Omental fat pad (tissue), 4 donors: ENCODE data around the gene MAGOH. TPM values are rescaled to one million over a fixed set of nuclear protein-coding genes. Genes with fewer than 3 reads are reported as not detected.

Source experiments
- ATAC-seq: fragments of 150-250 bp; one replicate; pipeline ENCODE4 v1.9.1; 2016; ENCODE audit warnings: mild to moderate bottlenecking, moderate library complexity; ENCODE audit not compliant: low FRiP score
- DNase-seq: peaks from one replicate; pipeline ENCODE4 v3.0.0-alpha.2; 2019; ENCODE audit warnings: low spot score
- total RNA-seq, 4 donors: library from RNA; depleted of rRNA; stranded (reverse); fragments of >200 nt; gene quantifications; one replicate each; pipeline ENCODE4 v1.1.0, GENCODE V29; 2016
- TF ChIP-seq, protein P1 (sequence below), 3 donors: fragments of 450-650 bp; IDR thresholded peaks; one replicate each; pipeline ENCODE4 v1.5.1; 2016 to 2017; ENCODE audit warnings: antibody characterized with exemption in 3 of 3, mild to moderate bottlenecking in 3 of 3, moderate library complexity in 2 of 3

Gene MAGOH
- total RNA-seq, 4 donors from 2014 or later, result 20.3 to 46.7 (median 26.8) TPM

DNA sequence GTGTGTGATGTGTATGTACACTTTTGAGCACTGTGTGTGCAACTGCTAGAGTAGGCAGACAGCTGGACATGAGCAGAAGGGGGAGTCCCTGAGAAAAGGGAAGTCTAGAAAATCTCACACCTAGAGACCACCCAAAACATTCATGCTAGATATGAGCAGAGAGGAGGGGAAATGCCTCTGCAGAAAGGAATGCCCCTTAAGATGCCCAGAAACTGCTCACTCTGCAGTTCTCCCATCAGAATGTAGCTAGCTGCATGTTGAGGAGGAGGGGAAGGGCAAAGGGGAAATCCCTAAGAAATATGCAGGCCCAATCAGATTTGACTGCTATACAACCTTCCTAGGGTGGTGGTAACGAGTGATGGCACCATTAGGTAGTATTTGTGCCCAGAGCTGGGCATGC, 31.8 kb upstream of the MAGOH start:
- ATAC-seq, result no peak
- no peak for DNase-seq
- TF ChIP-seq, protein P1, sequence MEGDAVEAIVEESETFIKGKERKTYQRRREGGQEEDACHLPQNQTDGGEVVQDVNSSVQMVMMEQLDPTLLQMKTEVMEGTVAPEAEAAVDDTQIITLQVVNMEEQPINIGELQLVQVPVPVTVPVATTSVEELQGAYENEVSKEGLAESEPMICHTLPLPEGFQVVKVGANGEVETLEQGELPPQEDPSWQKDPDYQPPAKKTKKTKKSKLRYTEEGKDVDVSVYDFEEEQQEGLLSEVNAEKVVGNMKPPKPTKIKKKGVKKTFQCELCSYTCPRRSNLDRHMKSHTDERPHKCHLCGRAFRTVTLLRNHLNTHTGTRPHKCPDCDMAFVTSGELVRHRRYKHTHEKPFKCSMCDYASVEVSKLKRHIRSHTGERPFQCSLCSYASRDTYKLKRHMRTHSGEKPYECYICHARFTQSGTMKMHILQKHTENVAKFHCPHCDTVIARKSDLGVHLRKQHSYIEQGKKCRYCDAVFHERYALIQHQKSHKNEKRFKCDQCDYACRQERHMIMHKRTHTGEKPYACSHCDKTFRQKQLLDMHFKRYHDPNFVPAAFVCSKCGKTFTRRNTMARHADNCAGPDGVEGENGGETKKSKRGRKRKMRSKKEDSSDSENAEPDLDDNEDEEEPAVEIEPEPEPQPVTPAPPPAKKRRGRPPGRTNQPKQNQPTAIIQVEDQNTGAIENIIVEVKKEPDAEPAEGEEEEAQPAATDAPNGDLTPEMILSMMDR (IDR thresholded peaks at IDR 0.05), result no peak

DNA sequence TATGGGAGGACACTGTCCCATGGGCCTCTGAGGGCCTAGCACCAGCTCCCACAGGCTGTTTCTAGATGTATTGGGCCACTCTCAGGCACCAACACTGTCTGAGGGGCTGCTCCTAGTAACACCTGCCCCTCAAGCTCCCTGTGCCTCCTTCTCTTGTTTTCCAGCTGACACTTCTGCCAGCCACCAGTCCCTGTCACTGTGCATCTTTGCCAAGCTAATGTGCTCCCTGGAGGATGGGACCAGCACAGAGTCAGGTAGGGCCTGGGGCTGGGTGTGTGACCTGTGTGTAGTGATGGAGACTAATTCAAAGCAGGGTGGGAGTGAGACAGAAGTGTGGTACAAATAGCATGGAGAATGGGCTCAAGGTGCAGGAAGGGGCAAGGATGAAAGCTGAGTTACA, 29.4 kb upstream of the MAGOH start:
- no peak for DNase-seq
- TF ChIP-seq, protein P1 (IDR thresholded peaks at IDR 0.05), result no peak
- no peak for ATAC-seq

DNA sequence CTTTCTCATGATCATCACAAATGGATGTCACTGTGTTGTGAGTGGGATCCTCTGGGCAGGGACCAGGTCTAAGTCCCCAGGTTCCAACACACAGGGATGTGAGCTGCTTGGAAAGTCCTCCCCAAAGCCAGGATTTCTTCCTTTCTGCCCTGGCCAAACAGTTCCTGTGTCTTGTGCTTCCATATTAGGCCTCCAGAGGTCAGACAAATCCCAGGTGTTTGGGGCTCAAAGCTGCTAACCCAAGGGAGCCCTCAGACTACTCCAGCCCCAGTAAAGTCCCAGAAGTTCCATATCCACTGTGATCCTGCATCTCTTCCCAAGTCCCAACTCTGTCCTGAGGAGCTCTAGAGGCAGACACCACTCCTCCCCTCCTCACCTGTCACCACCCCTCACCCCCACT, 27.7 kb upstream of the MAGOH start:
- no peak for DNase-seq
- ATAC-seq, result no peak
- TF ChIP-seq, protein P1 (IDR thresholded peaks at IDR 0.05), result no peak

DNA sequence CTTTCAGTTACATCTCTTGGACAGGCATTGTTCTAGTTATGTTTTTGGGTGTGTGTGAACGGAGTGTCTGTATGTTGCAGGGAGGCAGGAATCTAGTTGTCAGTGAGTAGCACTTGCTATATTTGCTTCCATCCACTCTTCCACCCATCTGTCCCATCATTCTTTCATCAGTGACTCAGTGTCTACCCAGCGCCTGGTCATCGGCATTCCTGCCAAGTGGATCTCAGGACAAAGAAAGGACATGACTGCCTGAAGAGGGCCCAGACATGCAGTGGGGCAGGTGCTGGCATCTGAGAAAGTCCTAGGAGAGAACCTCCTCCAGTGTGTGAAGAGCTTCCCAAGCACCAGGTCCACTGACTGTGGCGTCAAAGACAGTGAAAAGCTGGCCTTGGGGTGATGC, 27.3 kb upstream of the MAGOH start:
- TF ChIP-seq, protein P1 (IDR thresholded peaks at IDR 0.05), result no peak
- ATAC-seq, result no peak

DNA sequence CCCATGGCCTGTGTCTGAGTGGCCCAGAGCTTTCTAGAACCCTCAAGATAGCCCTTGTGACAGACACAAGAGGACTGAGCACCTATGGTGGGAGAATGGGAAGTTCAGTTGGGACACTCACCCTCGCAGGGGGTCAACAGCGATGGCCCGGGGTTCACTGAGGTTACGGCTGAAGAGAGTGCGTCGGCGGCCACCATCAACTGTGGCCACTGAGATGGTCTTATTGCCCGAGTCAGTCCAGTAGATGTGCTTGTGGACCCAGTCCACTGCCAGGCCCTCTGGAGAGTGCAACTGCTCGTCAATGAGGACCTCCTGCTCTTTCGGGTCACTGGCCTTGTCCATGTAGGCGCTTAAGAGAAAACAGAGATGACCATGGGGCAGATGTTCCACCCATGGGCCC, 25.7 kb upstream of the MAGOH start:
- DNase-seq, result no peak
- TF ChIP-seq, protein P1 (IDR thresholded peaks at IDR 0.05), result no peak
- ATAC-seq, result no peak

More for the DNA sequence above, 27.3 kb upstream of the MAGOH start:
- no peak for DNase-seq

DNA sequence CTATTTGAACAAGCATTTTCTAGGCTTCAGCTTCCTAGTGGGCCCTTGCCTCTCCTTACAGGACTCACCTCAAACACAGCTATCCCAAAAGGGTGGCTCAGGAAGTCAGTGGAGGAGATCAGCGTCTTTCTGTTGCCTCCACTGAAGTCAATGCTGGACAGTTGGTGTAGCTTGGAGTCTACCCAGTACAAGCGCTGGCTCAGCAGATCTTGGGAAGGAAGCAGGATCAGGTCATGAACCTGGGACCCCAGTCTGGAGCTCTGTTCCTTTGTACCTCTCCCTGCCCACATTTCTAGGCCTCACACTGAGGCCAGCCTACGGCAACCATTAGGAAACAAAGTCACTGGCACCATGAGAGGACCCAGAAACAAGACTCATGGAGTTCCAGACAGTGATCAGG, 23.7 kb upstream of the MAGOH start:
- TF ChIP-seq, protein P1 (IDR thresholded peaks at IDR 0.05), result no peak
- DNase-seq, result no peak
- no peak for ATAC-seq

DNA sequence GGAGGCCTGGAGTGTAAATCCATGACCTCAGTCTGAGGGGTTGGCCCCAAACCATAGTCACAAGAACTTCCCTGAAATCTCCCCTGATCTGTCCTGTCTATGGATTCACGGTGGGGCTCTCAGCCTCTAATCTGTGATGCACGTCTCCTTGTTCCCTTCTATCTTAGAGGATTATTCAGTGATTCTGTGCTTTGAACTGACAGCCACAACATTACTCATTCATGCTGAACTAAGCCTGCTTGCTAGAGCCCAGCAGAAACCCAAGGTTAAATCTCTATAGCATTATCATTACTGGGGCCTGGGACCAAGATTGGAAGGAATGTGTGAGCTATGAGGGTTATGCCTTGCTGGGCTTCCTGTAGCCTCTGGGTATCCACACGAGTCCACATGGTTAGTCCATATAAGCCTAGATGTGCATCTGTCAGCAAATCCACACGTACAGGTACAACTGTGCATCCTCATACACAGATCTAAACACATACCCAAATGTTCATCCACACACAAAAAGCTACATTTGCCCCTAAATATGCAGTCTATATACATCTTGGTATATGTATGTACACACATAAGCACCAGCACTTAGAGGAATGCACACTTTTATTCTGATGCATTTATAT, 22.4 kb upstream of the MAGOH start:
- DNase-seq (no peak), ATAC-seq (no peak)
- TF ChIP-seq, protein P1 (IDR thresholded peaks at IDR 0.05), result no peak
